K562 (cell line): ENCODE data around the gene SCLY. TPM values are rescaled to one million over a fixed set of nuclear protein-coding genes. Genes with fewer than 3 reads are reported as not detected.

Source experiments
- HEY1 ChIP-seq: fragments of 250-450 bp; sonication (Bioruptor Pico); IDR thresholded peaks from 2 replicates; pipeline ENCODE4 v1.5.0; 2020; ENCODE audit warnings: mild to moderate bottlenecking, moderate library complexity, borderline replicate concordance
- IRF1 ChIP-seq: sonication (generic); formaldehyde crosslinking; IDR thresholded peaks from 2 replicates; pipeline ENCODE4 v1.8.0; 2022; ENCODE audit warnings: missing genetic modification reagents, mild to moderate bottlenecking, borderline replicate concordance
- MECOM ChIP-seq: fragments of 250-450 bp; sonication (Bioruptor Pico); IDR thresholded peaks from 2 replicates; pipeline ENCODE4 v1.8.0; 2022; ENCODE audit warnings: inconsistent platforms
- PREB ChIP-seq: sonication (generic); formaldehyde crosslinking; IDR thresholded peaks from 2 replicates; pipeline ENCODE4 v1.8.1; 2023; ENCODE audit warnings: mild to moderate bottlenecking, missing genetic modification reagents
- ZBTB1 ChIP-seq: sonication (generic); formaldehyde crosslinking; IDR thresholded peaks from 2 replicates; pipeline ENCODE4 v1.8.1; 2023; ENCODE audit warnings: missing genetic modification reagents, low read depth, mild to moderate bottlenecking, borderline replicate concordance
- ZKSCAN8 ChIP-seq: fragments of 200-800 bp; sonication (Bioruptor generic); IDR thresholded peaks from 2 replicates; pipeline ENCODE4 v1.6.1; 2016; ENCODE audit warnings: missing genetic modification characterization, missing compliant biosample characterization
- ZNF24 ChIP-seq: fragments of 450-650 bp; IDR thresholded peaks from 2 replicates; pipeline ENCODE4 v1.6.1; 2016
- ZNF398 ChIP-seq: fragments of 250-450 bp; sonication (Bioruptor Pico); IDR thresholded peaks from 2 replicates; pipeline ENCODE4 v1.8.0; 2021; ENCODE audit warnings: moderate library complexity, mild to moderate bottlenecking, inconsistent platforms
- polyA plus RNA-seq, 8 experiments: library from polyadenylated mRNA; depleted of rRNA in 4 of 8; stranded (reverse) in 5 of 8; unstranded in 3 of 8; fragments of >200 nt; fragmentation: Nextera tagmentation in 2 of 8; fragmentation: Illumina TruSeq in 1 of 8; extraction: Ambion mirVana in 2 of 8; extraction: Trizol in 1 of 8; gene quantifications; 2 replicates each; pipeline versions ENCODE4 v1.2.1 to v1.2.3, GENCODE V29; 2011 to 2014; ENCODE audit warnings: inconsistent platforms in 1 of 8, missing spikeins in 1 of 8
- total RNA-seq, 7 experiments: library from RNA; depleted of rRNA in 6 of 7; stranded (reverse); fragments of >200 nt in 6 of 7; fragmentation: Illumina TruSeq in 2 of 7; extraction: Trizol in 2 of 7; gene quantifications; 2 replicates each; pipeline versions ENCODE4 v1.2.1 to v1.2.3, GENCODE V29; 2011 to 2021; ENCODE audit warnings: low replicate concordance in 1 of 7

Gene SCLY
- total and polyA plus RNA-seq, 9 of the 15 experiments (the other 6 are each of a cell fraction or from before 2014, with no cell fraction given): 2.6 to 32.2 (median 21.1) TPM

GRCh38 chr2:238043851-238044250, 16.9 kb upstream of the SCLY start (continued):
- TF ChIP-seq IRF1 (CRISPR knock-in tag): no peak
- TF ChIP-seq ZNF24: no peak
- no peak for TF ChIP-seq MECOM (CRISPR knock-in tag)
- TF ChIP-seq ZNF398: no peak
- no peak for TF ChIP-seq ZKSCAN8
- no peak for TF ChIP-seq ZBTB1 (CRISPR knock-in tag)
- no peak for TF ChIP-seq HEY1 (CRISPR knock-in tag)
- TF ChIP-seq PREB (CRISPR knock-in tag): no peak
- TF ChIP-seq, all 486 proteins: peak for 0
